ENCODE results near the gene HP1BP3.

DNA sequence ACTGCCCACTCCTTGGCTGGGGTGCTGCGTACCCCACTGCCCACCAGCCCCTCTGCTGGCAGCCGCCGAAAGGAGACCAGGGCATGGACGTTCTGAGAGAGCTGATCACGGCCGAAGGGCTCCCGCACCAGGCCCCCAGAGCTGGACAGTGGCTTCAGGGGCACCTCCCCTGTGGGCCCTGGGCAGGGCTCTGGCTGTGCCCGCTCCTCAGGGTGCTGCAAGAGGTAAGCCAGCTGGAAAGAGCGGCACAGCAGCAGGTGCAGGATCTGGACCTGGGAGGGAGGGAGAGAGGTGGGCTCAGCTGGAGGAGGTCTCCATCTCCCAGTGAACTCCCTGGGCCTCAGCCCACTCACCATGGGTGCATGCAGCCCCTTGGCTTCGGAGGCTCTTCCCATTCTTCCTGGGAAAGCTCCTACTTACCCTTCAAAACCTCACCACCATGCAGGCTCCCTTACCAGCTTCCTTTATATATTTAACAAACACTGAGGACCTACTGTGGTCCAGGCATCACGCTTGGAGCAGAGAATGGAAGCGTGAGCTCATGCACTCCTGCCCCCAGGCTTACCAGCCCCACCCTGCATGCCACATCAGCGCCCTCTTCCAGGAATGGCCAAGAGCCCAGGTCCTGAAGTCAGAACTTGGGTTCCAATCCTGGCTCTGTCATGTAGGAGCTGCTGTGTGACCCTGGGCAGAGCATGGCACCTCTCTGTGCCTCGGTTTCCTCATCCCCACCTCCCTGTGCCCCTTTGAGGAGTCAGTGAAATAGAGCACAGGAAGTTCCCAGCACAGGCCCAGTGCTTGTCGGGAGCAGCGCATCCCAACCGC is 62.5 kb downstream of the HP1BP3 start:
- no peak for TF ChIP-seq POLR2A (IDR thresholded peaks at IDR 0.05)
- TF ChIP-seq, protein P1, sequence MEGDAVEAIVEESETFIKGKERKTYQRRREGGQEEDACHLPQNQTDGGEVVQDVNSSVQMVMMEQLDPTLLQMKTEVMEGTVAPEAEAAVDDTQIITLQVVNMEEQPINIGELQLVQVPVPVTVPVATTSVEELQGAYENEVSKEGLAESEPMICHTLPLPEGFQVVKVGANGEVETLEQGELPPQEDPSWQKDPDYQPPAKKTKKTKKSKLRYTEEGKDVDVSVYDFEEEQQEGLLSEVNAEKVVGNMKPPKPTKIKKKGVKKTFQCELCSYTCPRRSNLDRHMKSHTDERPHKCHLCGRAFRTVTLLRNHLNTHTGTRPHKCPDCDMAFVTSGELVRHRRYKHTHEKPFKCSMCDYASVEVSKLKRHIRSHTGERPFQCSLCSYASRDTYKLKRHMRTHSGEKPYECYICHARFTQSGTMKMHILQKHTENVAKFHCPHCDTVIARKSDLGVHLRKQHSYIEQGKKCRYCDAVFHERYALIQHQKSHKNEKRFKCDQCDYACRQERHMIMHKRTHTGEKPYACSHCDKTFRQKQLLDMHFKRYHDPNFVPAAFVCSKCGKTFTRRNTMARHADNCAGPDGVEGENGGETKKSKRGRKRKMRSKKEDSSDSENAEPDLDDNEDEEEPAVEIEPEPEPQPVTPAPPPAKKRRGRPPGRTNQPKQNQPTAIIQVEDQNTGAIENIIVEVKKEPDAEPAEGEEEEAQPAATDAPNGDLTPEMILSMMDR (IDR thresholded peaks at IDR 0.05), result no peak
